Thymus (tissue), 11 donors: ENCODE results near the gene TRIM2. TPM values are rescaled to one million over a fixed set of nuclear protein-coding genes. Genes with fewer than 3 reads are reported as not detected.

ENCODE experiments used
- DNase-seq, 9 donors: peaks; one replicate each; pipeline ENCODE4 v3.0.0-alpha.2; 2013; ENCODE audit warnings: low spot score in 9 of 9, low read depth in 6 of 9, missing footprints in 1 of 9
- H3K27ac ChIP-seq, 2 donors: one replicate each; pipeline ENCODE4 v1.5.1; 2013; ENCODE audit warnings: control low read depth in 1 of 2, low read depth in 1 of 2, low read length in 1 of 2, mild to moderate bottlenecking in 1 of 2, moderate library complexity in 1 of 2
- H3K27me3 ChIP-seq, 2 donors: one replicate each; pipeline ENCODE4 v1.5.1; 2013; ENCODE audit warnings: low read length in 1 of 2; ENCODE audit not compliant: control insufficient read depth in 2 of 2, insufficient read depth in 1 of 2
- H3K36me3 ChIP-seq, 2 donors: one replicate each; pipeline ENCODE4 v1.5.1; 2013; ENCODE audit warnings: low read length in 1 of 2, mild to moderate bottlenecking in 1 of 2, moderate library complexity in 1 of 2; ENCODE audit not compliant: control insufficient read depth in 2 of 2, insufficient read depth in 2 of 2
- H3K4me1 ChIP-seq, 2 donors: one replicate each; pipeline ENCODE4 v1.5.1; 2013; ENCODE audit warnings: low read length in 2 of 2; ENCODE audit not compliant: control insufficient read depth in 2 of 2, insufficient read depth in 2 of 2
- H3K4me3 ChIP-seq, 2 donors: one replicate each; pipeline ENCODE4 v1.5.1; 2013; ENCODE audit warnings: low read length in 2 of 2, control low read depth in 1 of 2, mild to moderate bottlenecking in 1 of 2
- H3K9me3 ChIP-seq, 2 donors: one replicate each; pipeline ENCODE4 v1.5.1; 2013; ENCODE audit warnings: low read length in 1 of 2, mild to moderate bottlenecking in 1 of 2; ENCODE audit not compliant: control insufficient read depth in 2 of 2, insufficient read depth in 1 of 2
- WGBS: extraction: QIAGEN DNeasy Blood & Tissue Kit; methylation state at CpG from one replicate; pipeline ENCODE4 v1.1.7; 2013; 5-methylcytosine and 5-hydroxymethylcytosine counted together
- polyA plus RNA-seq: library from polyadenylated mRNA; stranded (reverse); fragments of 200-250 nt; gene quantifications from one replicate; pipeline ENCODE4 v1.2.3, GENCODE V29; 2013
- total RNA-seq: library from RNA; stranded (reverse); fragments of 120-200 nt; gene quantifications from one replicate; pipeline ENCODE4 v1.2.4, GENCODE V29; 2013
- donor health status: healthy.

TRIM2 gene
- total and polyA plus RNA-seq, 2 donors = 5.0 to 5.3 TPM

DNA sequence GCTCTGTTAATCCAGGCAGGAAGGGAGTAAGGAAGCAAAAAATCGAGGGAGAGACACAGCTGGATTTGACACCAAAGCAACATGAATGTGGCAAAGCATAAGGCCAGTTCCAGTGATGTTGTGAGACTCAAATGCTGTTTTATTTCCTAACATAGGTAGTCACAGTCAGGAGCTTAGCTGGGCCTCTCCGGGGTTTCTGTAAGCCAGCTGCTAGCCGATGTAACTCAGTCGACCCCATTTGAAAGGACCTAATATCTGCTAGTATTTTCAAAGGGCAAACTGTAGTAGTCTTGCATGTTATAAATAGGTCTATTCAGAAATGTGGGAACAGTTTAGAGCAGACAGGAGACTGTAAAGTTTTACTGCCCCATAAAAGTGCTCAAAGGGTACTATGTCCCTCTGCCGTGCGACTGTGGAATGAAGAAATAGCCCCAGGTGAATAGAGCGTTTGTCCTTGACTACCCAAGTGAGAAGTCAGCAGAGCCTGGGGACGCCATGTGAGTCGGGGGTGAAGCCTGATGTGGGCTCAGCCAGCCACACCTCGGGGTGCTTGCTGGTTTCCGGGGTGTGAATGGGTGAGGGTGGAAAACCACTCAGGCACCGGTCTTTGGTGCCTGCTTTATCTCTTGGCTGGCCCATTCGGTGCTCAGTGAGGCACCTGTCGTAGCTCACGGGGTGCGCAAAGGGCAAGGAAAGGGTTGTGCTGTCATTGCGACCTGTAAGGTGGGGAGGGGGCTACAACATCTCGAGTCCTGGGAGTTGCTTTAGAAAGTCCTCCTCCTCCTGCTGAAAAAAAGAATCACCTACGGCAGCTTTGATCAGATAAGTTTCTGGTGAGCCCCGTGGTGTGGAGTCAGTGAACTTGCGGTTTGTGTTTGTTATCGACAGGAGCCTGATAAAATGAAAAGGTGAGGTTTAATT lies 745 bp downstream of the TRIM2 start:
- no peak overlapping the region for H3K27ac ChIP-seq
- H3K27me3 ChIP-seq = peaks cover 0 to 20% of the 10 kb centered on the region in 2 donors
- no peaks in the 10 kb centered on the region for H3K9me3 ChIP-seq
- WGBS = 46% methylated on average over 22 of the region's 22 CpGs
- no peak overlapping the region for H3K4me3 ChIP-seq
- peak in 3 of 9 donors; percentile 23 to 55 (median 25) for DNase-seq
- H3K4me1 ChIP-seq = peaks cover 3 to 17% of the 10 kb centered on the region in 2 donors
- no peaks in the 10 kb centered on the region for H3K36me3 ChIP-seq

DNA sequence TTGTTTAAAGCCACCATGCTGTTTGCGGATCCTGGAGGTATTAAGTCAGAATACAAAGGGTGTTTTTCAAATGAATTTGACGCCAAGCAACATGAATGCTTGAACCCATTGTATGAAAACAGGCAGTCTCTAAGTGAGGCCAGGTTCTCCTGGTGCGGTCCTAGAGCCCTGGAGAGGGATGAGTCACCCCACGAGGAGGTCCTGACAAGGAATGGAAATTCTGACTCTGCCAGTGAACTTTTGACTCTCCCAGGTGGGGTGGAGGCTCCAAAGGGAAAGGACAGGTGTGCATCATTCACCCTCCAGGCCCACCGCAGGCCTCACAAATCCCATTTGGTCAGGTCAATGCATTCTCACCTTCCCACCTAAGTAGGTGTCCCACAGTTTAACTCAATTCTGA lies 1.5 kb downstream of the TRIM2 start:
- no peak overlapping the region for H3K27ac ChIP-seq
- H3K4me1 ChIP-seq = peaks cover 3 to 17% of the 10 kb centered on the region in 2 donors
- WGBS = 92% methylated on average over 5 of the region's 5 CpGs
- peaks cover 0 to 20% of the 10 kb centered on the region in 2 donors for H3K27me3 ChIP-seq
- H3K36me3 ChIP-seq = no peaks in the 10 kb centered on the region
- no peaks in the 10 kb centered on the region for H3K9me3 ChIP-seq
- no peak for DNase-seq
- no peak overlapping the region for H3K4me3 ChIP-seq

DNA sequence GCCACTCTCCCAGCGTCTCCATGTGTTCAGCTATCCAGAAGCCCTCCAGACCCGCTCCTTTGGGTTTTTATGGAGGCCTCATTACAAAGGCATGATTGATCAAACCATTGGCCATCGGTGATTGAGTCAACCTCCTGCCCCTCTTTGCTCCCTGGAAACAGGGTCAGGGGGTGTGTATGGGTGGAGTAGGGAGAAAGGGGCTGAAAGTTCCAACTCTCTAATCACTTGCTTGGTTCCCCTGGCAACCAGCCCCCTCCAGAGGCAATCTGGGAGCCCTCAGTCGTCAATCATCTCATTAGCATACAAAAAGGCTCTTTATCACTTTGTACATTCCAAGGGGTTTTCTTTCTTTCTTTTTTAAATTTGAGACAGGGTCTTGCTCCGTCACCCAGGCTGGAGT lies 2.3 kb downstream of the TRIM2 start:
- Histone ChIP-seq H3K36me3 (no peaks in the 10 kb centered on the region), H3K4me3 (no peak overlapping the region), H3K4me1 (peaks cover 3 to 17% of the 10 kb centered on the region in 2 donors), H3K27me3 (peaks cover 0 to 20% of the 10 kb centered on the region in 2 donors), H3K9me3 (peaks cover 0 to 2% of the 10 kb centered on the region in 2 donors), H3K27ac (no peak overlapping the region)
- DNase-seq = no peak
- WGBS = 75% methylated on average over 5 of the region's 5 CpGs

DNA sequence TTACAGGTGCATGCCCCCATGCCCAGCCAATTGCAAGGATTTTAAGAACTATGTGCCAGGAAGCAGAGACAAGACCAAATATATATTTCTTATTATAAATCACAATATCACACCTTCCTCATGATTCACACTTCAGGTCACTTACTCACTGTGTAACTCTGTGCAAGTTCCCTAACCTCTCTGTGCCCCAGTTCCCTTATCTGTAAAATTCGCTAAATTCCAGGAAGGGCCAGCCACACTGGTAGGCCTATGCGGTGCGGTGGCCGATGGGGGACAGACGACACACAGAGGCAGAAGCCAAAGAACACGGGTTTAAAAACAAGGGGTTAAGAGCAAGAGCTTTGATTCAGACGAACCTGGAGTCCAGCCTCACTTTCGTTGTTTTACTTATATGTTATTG lies 2.8 kb downstream of the TRIM2 start:
- H3K9me3 ChIP-seq = peaks cover 0 to 6% of the 10 kb centered on the region in 2 donors
- no peak overlapping the region for H3K4me3 ChIP-seq
- H3K36me3 ChIP-seq = no peaks in the 10 kb centered on the region
- DNase-seq = no peak
- H3K4me1 ChIP-seq = peaks cover 3 to 17% of the 10 kb centered on the region in 2 donors
- no peak overlapping the region for H3K27ac ChIP-seq
- peaks cover 0 to 20% of the 10 kb centered on the region in 2 donors for H3K27me3 ChIP-seq
- WGBS = 66% methylated on average over 8 of the region's 8 CpGs

DNA sequence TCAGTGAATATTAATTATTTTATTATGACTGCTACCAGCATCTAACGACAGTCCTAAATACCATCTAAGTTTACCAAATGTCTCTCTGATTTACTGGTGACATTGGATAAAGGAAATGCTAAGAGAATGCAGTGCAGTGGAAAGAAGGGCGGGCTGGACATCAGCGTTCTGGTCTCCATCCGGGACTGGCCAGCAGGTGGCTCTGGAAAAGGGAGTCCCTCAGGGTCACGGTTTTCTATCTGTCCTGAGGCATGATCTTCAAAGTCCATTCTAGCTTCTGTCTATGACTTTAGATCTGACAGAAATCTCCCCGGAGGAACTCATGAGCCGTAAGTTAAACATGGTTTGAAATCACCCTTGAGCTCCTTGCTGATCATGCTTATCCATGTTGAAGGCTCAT lies 3.3 kb downstream of the TRIM2 start:
- 59% methylated on average over 7 of the region's 7 CpGs for WGBS
- Histone ChIP-seq H3K27me3 (peaks cover 0 to 20% of the 10 kb centered on the region in 2 donors), H3K9me3 (peaks cover 0 to 6% of the 10 kb centered on the region in 2 donors), H3K36me3 (no peaks in the 10 kb centered on the region), H3K4me1 (peaks cover 3 to 20% of the 10 kb centered on the region in 2 donors), H3K27ac (no peak overlapping the region), H3K4me3 (no peak overlapping the region)
- no peak for DNase-seq

DNA sequence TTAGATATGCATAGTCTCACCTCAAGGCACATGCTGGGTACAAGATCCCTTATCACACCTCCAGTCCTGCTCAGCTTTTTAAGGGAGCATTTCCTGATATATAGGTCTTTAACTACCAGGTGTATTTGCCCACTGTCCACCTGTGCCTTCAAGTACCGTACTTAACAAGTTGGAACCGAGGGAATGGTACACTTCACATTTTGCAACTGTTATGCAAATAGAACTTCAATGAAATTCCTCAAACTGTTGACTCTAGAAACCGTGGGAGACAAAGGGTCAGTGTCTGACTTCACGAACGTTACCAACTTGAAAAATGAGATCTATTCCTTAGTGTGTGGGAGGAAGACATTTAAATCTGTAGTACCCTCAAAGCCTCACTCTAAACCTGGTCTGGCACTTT lies 5.2 kb downstream of the TRIM2 start:
- Histone ChIP-seq H3K4me1 (peaks cover 2 to 22% of the 10 kb centered on the region in 2 donors), H3K27me3 (peaks cover 0 to 17% of the 10 kb centered on the region in 2 donors), H3K27ac (no peak overlapping the region), H3K4me3 (no peak overlapping the region), H3K9me3 (peaks cover 0 to 6% of the 10 kb centered on the region in 2 donors), H3K36me3 (no peaks in the 10 kb centered on the region)
- WGBS = 74% methylated on average over 5 of the region's 5 CpGs
- DNase-seq = no peak

DNA sequence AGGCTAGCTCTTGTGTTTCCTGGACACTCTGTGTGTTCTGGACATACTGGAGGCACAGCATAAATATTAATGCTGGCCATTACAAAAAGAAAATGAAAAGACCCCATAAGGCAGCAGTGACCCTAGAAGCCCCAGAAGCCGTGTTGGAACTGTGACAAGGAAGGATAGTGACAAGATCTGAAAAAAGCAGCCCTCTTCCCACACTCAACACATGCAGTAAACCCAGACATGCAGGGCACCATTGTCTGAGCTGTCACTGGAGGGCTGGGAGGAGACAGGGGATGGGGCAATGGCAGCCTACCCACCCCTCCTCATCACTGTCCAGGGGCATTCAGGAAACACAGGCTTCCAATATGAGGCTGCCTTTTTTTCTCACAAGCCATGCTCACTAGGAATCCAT lies 6.5 kb downstream of the TRIM2 start:
- no peak for DNase-seq
- peaks cover 0 to 11% of the 10 kb centered on the region in 2 donors for H3K27me3 ChIP-seq
- no peaks in the 10 kb centered on the region for H3K36me3 ChIP-seq
- H3K27ac ChIP-seq = no peak overlapping the region
- no peak overlapping the region for H3K4me3 ChIP-seq
- H3K4me1 ChIP-seq = peaks cover 0 to 11% of the 10 kb centered on the region in 2 donors
- WGBS = 95% methylated on average over 1 of the region's 1 CpG
- peaks cover 0 to 6% of the 10 kb centered on the region in 2 donors for H3K9me3 ChIP-seq

DNA sequence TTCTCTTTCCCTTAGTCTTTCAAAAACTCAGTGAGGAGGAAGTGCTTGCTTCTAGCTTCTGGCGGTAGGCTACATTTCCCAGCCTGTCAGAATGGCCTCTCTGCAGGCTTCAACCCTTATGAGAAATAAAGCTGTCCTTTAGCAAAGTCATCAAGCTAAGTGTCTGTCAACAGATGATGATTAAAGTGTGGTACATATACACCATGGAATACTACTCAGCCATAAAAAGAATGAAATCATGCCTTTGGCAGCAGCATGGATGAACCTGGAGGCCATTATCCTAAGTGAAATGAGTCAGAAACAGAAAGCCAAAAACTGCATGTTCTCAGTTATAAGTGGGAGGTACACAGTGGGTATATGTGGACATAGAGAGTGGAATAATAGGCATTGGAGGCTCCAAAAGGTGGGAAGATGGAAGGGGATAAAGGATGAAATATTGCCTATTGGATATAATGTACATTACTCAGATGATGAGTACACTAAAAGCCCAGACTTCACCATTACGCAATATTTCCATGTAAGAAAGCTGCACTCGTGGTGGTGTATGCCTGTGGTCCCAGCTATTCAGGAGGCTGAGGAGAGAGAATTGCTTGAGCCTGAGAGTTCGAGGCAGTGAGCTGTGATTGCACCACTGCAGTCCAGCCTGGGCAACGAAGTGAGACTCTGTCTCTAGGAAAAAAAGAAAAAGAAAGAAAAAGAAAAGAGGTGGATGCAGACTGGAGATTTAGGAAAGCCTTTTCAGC lies 7.9 kb downstream of the TRIM2 start:
- DNase-seq = no peak
- Histone ChIP-seq H3K36me3 (no peaks in the 10 kb centered on the region), H3K27me3 (no peaks in the 10 kb centered on the region), H3K4me3 (no peak overlapping the region), H3K4me1 (peaks cover 0 to 9% of the 10 kb centered on the region in 2 donors), H3K27ac (no peak overlapping the region), H3K9me3 (peaks cover 0 to 6% of the 10 kb centered on the region in 2 donors)
- WGBS = 89% methylated on average over 5 of the region's 5 CpGs

DNA sequence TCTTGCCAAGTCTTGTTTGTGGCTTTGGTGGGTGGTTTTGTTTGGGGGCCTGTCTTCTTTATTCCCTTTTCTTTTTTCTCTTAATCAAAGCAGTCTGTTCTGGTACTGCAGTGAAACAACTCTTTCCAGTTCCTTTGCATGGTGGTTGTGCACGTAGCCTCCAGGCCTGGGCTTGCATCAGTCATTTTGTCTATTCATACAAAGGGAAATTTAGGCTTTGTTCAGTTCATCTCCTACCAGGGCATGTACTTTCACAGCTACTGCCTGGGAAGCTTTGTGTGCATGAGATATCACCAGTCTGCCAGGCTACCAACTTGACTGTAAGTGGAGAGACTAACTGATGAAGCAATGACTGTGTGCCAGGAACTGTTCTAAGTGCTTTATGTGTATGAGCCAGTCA lies 8.5 kb downstream of the TRIM2 start:
- peaks cover 0 to 6% of the 10 kb centered on the region in 2 donors for H3K9me3 ChIP-seq
- H3K36me3 ChIP-seq = no peaks in the 10 kb centered on the region
- no peak overlapping the region for H3K27ac ChIP-seq
- peak in 1 of 9 donors; percentile 35 for DNase-seq
- no peaks in the 10 kb centered on the region for H3K27me3 ChIP-seq
- peaks cover 0 to 9% of the 10 kb centered on the region in 2 donors for H3K4me1 ChIP-seq
- no peak overlapping the region for H3K4me3 ChIP-seq
- WGBS = 10% methylated on average over 1 of the region's 1 CpG
